Measurements from ENCODE around the gene FAM227B.
"Not testable (repeated sequence)": the region's sequence is repeated elsewhere in the genome, so short reads cannot be mapped to it uniquely, and the experiment has no call there.

FAM227B gene

GRCh38 chr15:49612240-49612639 lies 8.4 kb downstream of the FAM227B start:
- DNase-seq (ENCODE audit: low read depth in 1 of 2, low spot score in 1 of 2): not testable (repeated sequence)

DNA sequence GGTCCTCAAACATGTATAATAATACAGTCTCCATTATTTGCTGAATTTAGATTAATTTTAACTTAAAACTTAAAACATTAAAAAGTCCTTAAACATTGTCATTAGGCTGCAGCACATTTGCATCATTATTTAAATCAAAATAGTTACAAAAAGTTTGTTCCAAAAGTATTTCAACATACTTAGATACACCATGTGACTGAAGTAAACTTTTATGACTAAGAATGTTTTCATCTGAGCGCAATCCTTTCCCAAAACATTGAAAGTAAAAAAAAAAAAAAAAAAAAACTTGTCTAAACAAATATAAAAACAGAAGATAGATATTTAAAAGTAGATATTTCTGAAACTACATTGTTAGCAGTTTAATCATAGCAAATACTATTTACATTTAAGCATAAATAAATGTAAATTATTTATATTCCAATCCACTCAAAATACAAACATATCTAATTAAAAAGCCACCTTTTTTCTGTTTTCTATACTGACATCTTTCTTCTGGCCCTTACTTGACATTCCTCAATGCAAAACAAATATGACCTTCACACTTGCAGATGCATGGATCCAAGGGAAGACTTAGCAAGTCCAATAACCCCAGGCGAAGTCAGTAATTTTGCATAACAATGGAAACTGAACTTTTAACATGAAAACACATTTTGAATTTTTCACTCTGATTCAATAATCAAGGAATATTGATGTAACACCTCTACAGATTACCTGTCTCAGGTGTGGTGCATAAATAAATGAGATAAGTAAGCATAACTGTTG lies 10.3 kb downstream of the FAM227B start:
- DNase-seq (ENCODE audit: low read depth in 1 of 2, low spot score in 1 of 2): no peak

- no peak for DNase-seq (ENCODE audit: low read depth in 1 of 2, low spot score in 1 of 2)
These were observed 14.0 kb downstream of the FAM227B start for GRCh38 chr15:49606594-49606993.

DNA sequence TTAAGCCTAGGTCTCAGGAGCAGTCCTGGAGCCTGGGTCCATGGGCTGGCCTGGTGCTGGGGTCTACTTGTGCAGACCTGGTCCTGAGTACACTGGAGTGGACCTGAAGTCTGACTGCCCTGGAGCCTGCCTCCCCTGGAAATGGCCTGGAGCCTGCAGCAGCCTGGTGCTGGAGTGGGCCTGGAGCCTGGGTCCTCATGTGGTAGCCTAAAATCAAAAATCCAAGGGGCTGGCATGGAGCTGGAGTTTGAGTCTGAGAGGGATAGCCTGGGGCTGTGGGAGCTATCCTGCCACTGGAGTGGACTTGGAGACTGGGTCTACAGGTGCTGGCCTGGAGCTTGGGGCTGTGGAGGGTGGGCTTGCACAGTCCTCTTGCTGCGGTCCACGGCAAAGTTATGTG lies 15.0 kb downstream of the FAM227B start:
- DNase-seq (ENCODE audit: low read depth in 1 of 2, low spot score in 1 of 2): no peak

DNA sequence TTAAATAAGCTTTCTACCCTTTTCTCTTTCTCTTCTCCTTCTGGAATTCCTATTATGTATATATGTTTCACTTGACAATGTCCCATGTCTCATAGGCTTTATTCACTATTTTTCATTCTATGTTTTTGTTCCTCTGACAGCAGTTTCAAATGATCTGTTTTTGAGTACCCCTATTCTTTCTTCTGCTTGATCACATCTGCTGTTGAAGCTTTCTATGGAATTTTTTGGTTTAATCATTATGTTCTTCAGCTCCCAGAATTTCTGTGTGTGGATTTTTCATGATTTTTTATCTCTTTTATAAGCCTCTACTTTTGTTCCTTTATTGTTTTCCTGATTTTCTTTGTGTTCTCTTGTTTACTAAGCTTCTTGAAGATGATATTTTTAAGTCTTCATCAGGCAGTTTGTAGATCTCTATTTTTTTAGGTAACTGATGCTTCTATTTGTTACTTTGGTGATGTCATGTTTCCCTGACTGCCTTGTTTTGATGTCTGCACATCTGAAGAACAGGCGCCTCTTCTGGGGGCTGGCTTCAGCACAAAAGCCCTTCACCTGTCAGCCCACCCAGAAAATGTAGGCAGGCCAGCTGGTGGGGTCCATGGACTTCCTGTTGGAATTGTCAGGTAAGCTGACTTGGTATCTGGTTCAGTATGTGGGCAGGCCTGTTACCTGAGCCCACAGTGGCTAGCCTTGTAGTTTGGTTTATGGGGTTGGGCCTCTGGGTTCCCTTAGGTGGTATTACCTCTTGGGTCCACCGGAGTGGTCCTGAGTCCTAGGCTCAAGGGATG lies 15.8 kb downstream of the FAM227B start:
- DNase-seq (ENCODE audit: low read depth in 1 of 2, low spot score in 1 of 2): no peak

DNA sequence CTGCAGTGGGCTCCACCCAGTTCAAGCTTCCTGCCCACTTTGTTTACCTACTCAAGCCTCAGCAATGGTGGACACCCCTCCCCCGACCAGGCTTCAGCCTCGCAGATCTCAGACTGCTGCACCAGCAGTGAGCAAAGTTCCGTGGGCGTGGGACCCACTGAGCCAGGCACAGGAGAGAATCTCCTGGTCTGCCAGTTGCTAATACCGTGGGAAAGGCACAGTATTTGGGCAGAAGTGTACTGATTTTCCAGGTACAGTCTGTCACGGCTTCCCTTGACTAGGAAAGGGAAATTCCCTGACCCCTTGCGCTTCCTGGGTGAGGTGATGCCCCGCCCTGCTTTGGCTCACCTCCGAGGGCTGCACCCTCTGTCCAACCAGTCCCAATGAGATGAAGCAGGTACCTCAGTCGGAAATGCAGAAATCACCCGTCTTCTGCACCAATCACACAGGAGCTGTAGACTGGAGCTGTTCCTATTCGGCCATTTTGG lies 27.7 kb downstream of the FAM227B start:
- DNase-seq (ENCODE audit: low read depth in 1 of 2, low spot score in 1 of 2): not testable (repeated sequence)

DNA sequence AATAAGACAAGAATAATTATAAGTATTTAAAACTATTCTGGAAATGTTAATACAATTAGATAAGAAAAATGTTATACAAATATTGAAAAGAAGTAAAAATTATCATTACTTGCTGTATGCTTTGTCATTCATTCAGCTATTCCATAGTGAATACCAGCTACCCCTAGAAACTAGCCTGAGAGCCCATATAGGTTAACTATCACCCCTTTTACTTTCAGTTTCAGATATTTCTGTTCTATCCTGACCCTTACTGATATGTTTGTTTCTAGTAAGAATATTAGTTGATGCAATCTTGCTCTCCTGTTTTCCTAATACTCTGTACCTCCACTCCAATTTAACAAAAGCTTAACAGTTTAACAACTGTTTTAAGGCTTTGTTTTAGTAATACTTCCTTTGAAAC lies 31.6 kb downstream of the FAM227B start:
- no peak for DNase-seq (ENCODE audit: low read depth in 1 of 2, low spot score in 1 of 2)

- no peak for DNase-seq (ENCODE audit: low read depth in 1 of 2, low spot score in 1 of 2)
These were observed 47.2 kb downstream of the FAM227B start for GRCh38 chr15:49573421-49573820.

DNA sequence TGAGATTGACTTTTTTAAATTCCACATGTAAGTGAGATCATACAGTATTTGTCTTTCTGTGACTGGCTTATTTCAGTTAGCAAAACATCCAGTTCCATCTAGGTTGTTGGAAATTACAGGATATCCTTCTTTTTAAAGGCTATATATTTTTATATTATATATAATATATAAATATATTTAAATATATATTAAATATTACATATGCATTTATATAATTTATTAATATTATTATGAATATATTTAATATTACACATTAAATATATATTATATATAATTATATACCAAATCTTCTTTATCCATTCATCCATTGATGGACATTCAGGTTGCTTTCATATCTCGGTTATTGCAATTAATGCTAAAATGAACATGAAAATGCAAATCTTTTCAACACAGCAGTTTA lies 49.9 kb downstream of the FAM227B start:
- no peak for DNase-seq (ENCODE audit: low read depth in 1 of 2, low spot score in 1 of 2)

- DNase-seq (ENCODE audit: low read depth in 1 of 2, low spot score in 1 of 2): no peak
These were observed 50.4 kb downstream of the FAM227B start for GRCh38 chr15:49570174-49570573.

- DNase-seq (ENCODE audit: low read depth in 1 of 2, low spot score in 1 of 2): no peak
These were observed 60.6 kb downstream of the FAM227B start for GRCh38 chr15:49560045-49560444.

DNA sequence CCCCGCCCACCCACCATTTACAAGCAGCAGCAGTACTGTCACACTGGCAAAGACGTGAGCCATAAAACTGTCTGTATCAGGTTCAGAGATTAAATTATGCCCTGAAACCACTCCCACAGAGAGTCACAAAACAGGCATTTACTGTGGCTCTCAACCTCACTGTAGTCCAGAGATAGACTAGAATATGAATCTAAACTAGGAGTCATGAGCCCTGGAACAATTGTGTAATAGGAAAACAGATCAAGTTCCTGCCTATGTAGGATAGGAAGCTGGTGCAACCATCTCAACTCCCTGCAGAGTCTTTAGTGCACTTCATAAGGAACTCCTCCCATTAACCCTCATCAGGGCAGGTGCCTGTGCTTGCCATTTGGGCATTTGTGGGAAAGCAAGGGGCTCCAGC lies 61.7 kb downstream of the FAM227B start:
- no peak for DNase-seq (ENCODE audit: low read depth in 1 of 2, low spot score in 1 of 2)

- no peak for DNase-seq (ENCODE audit: low read depth in 1 of 2, low spot score in 1 of 2)
These were observed 64.2 kb downstream of the FAM227B start for GRCh38 chr15:49556437-49556836.

GRCh38 chr15:49550342-49550741 lies 70.3 kb downstream of the FAM227B start:
- not testable (repeated sequence) for DNase-seq (ENCODE audit: low read depth in 1 of 2, low spot score in 1 of 2)

GRCh38 chr15:49538520-49538919 lies 82.1 kb downstream of the FAM227B start:
- DNase-seq (ENCODE audit: low read depth in 1 of 2, low spot score in 1 of 2): no peak

- DNase-seq (ENCODE audit: low read depth in 1 of 2, low spot score in 1 of 2): no peak
These were observed 90.5 kb downstream of the FAM227B start for GRCh38 chr15:49530092-49530491.

DNA sequence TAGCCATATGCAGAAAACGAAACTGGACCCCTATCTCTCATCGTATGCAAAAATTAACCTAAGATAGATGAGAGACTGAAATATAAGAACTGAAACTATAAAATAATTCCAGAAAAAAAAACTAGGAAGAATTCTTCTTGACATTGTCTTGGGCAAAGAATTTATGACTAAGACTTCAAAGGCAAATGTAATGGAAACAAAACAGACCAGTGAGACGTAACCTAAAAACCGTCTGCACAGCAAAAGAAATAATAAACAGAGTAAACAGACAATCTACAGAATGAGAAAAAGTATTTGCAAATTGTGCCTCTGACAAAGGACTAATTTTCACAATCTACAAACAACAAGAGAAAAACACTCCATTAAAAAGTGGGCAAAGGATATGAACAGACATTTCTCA lies 92.3 kb downstream of the FAM227B start:
- no peak for DNase-seq (ENCODE audit: low read depth in 1 of 2, low spot score in 1 of 2)

GRCh38 chr15:49521802-49522201 lies 98.8 kb downstream of the FAM227B start:
- DNase-seq (ENCODE audit: low read depth in 1 of 2, low spot score in 1 of 2): no peak

DNA sequence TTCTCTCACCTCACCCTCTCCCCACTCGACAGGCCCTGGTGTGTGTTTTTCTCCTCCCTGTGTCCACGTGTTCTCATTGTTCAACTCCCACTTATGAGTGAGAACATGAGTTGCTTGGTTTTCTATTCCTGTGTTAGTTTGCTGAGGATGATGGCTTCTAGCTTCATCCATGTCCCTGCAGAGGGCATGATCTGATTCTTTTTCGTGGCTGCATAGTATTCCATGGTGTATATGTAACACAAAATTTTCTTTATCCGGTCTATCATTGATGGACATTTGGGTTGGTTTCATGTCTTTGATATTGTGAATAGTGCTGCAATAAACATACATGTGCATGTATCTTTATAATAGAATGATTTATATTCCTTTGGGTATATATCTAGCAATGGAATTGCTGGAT lies 107.9 kb downstream of the FAM227B start:
- not testable (repeated sequence) for DNase-seq (ENCODE audit: low read depth in 1 of 2, low spot score in 1 of 2)

DNA sequence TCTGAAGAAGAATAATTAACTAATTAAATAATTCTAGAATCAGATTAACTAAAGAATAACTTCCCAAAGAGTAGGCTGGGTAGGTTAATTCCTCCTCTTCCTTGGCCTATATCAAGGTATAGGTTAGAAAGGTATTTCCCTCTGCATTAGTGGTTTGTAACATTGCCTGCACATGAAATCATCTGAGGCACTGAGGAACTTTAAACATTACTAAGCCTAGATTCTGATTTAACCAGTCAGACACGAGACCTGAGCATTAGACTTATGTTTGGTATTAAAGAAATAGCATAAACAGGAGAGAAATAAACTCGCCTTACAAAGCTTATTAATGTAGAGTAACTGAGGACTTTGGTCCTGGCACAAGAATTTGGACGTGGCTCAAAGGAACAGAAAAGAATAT lies 113.4 kb downstream of the FAM227B start:
- DNase-seq (ENCODE audit: low read depth in 1 of 2, low spot score in 1 of 2): no peak

- no peak for DNase-seq (ENCODE audit: low read depth in 1 of 2, low spot score in 1 of 2)
These were observed 114.3 kb downstream of the FAM227B start for GRCh38 chr15:49506341-49506740.

- DNase-seq (ENCODE audit: low read depth in 1 of 2, low spot score in 1 of 2): no peak
These were observed 119.0 kb downstream of the FAM227B start for GRCh38 chr15:49501586-49501985.
